K562 (cell line): ENCODE results near the gene SERPINB2. TPM values are rescaled to one million over a fixed set of nuclear protein-coding genes. Genes with fewer than 3 reads are reported as not detected.

Source experiments
- DLX4 ChIP-seq: fragments of 250-450 bp; sonication (Bioruptor Pico); IDR thresholded peaks from 2 replicates; pipeline ENCODE4 v1.6.1; 2021; ENCODE audit warnings: mild to moderate bottlenecking
- EWSR1 ChIP-seq: fragments of 450-650 bp; IDR thresholded peaks from 2 replicates; pipeline ENCODE4 v1.6.1; 2018; ENCODE audit warnings: borderline replicate concordance, mild to moderate bottlenecking, low read depth, moderate library complexity; ENCODE audit not compliant: partially characterized antibody
- HEY1 ChIP-seq: fragments of 250-450 bp; sonication (Bioruptor Pico); IDR thresholded peaks from 2 replicates; pipeline ENCODE4 v1.5.0; 2020; ENCODE audit warnings: mild to moderate bottlenecking, moderate library complexity, borderline replicate concordance
- KLF1 ChIP-seq: fragments of 450-650 bp; IDR thresholded peaks from 2 replicates; pipeline ENCODE4 v1.6.1; 2016; ENCODE audit warnings: missing genetic modification characterization, missing compliant biosample characterization
- MYBL2 ChIP-seq, 2 experiments: fragments of 450-650 bp in 1 of 2; sonication (generic) in 1 of 2; formaldehyde crosslinking in 1 of 2; IDR thresholded peaks; 2 replicates each; pipeline versions ENCODE4 v1.6.1 to v1.8.1; 2017 to 2022; ENCODE audit warnings: borderline replicate concordance in 1 of 2, inconsistent platforms in 1 of 2, low read depth in 1 of 2, mild to moderate bottlenecking in 1 of 2, missing genetic modification reagents in 1 of 2, moderate library complexity in 1 of 2
- POLR2AphosphoS5 ChIP-seq: IDR thresholded peaks from 2 replicates; pipeline ENCODE4 v1.6.1; 2011; ENCODE audit warnings: mild to moderate bottlenecking, low read depth, low read length, moderate library complexity; ENCODE audit not compliant: control insufficient read depth, insufficient read depth
- STAT5A ChIP-seq: IDR thresholded peaks from 2 replicates; pipeline ENCODE4 v1.6.1; 2012; ENCODE audit warnings: low read length, inconsistent platforms, borderline replicate concordance
- ZBTB34 ChIP-seq: fragments of 250-450 bp; sonication (Bioruptor Pico); IDR thresholded peaks from 2 replicates; pipeline ENCODE4 v1.8.0; 2021; ENCODE audit warnings: mild to moderate bottlenecking, moderate library complexity
- ZBTB49 ChIP-seq: sonication (generic); formaldehyde crosslinking; IDR thresholded peaks from 2 replicates; pipeline ENCODE4 v1.8.0; 2022; ENCODE audit warnings: missing genetic modification reagents, mild to moderate bottlenecking, borderline replicate concordance
- polyA plus RNA-seq, 8 experiments: library from polyadenylated mRNA; depleted of rRNA in 4 of 8; stranded (reverse) in 5 of 8; unstranded in 3 of 8; fragments of >200 nt; fragmentation: Nextera tagmentation in 2 of 8; fragmentation: Illumina TruSeq in 1 of 8; extraction: Ambion mirVana in 2 of 8; extraction: Trizol in 1 of 8; gene quantifications; 2 replicates each; pipeline versions ENCODE4 v1.2.1 to v1.2.3, GENCODE V29; 2011 to 2014; ENCODE audit warnings: inconsistent platforms in 1 of 8, missing spikeins in 1 of 8
- total RNA-seq, 7 experiments: library from RNA; depleted of rRNA in 6 of 7; stranded (reverse); fragments of >200 nt in 6 of 7; fragmentation: Illumina TruSeq in 2 of 7; extraction: Trizol in 2 of 7; gene quantifications; 2 replicates each; pipeline versions ENCODE4 v1.2.1 to v1.2.3, GENCODE V29; 2011 to 2021; ENCODE audit warnings: low replicate concordance in 1 of 7

SERPINB2 gene
- total and polyA plus RNA-seq, 9 of the 15 experiments (the other 6 are each of a cell fraction or from before 2014, with no cell fraction given), result 0.03 to 0.13 (median 0.09) TPM; not detected in 5

- TF ChIP-seq ZBTB49 (CRISPR knock-in tag), result no peak
- TF ChIP-seq EWSR1, result no peak
- TF ChIP-seq ZBTB34, result no peak
- TF ChIP-seq KLF1 (tag), result no peak
- TF ChIP-seq HEY1 (CRISPR knock-in tag), result no peak
- no peak for TF ChIP-seq MYBL2 (IDR thresholded peaks at IDR 0.05; ENCODE audit: low read depth)
- no peak for TF ChIP-seq MYBL2 (CRISPR knock-in tag; IDR thresholded peaks at IDR 0.05; ENCODE audit: borderline replicate concordance)
- TF ChIP-seq DLX4, result no peak
- TF ChIP-seq POLR2AphosphoS5, result no peak
- no peak for TF ChIP-seq STAT5A
These were observed 7.7 kb downstream of the SERPINB2 start (continued) for GRCh38 chr18:63895190-63895589.
